DND-41 (cell line): ENCODE data around the gene EHD1.

Source experiments
- ATAC-seq: fragments of 200-7000 bp; cut with Tn5 transposase; 3 replicates; pipeline ENCODE4 v1.9.1; 2021; ENCODE audit warnings: low read depth; ENCODE audit not compliant: insufficient read depth
- DNase-seq: peaks from one replicate; pipeline ENCODE4 v3.0.0-alpha.2; 2020
- H2AFZ ChIP-seq: 2 replicates; pipeline ENCODE4 v1.6.0; 2012; ENCODE audit warnings: low read depth, low read length
- H3K27ac ChIP-seq: 2 replicates; pipeline ENCODE4 v1.5.1; 2012; ENCODE audit warnings: low read length, inconsistent platforms
- H3K27me3 ChIP-seq: fragments of 200-600 bp; sonication (generic); 2 replicates; pipeline ENCODE4 v1.6.0; 2012; ENCODE audit warnings: low read length, mild to moderate bottlenecking, inconsistent platforms; ENCODE audit not compliant: insufficient read depth, poor library complexity
- H3K36me3 ChIP-seq: 2 replicates; pipeline ENCODE4 v1.5.1; 2012; ENCODE audit warnings: low read length, inconsistent platforms; ENCODE audit not compliant: insufficient read depth
- H3K4me1 ChIP-seq: 2 replicates; pipeline ENCODE4 v1.5.1; 2012; ENCODE audit warnings: mild to moderate bottlenecking, low read length; ENCODE audit not compliant: insufficient read depth
- H3K4me2 ChIP-seq: 2 replicates; pipeline ENCODE4 v1.6.0; 2012; ENCODE audit warnings: mild to moderate bottlenecking, moderate library complexity, low read length, inconsistent platforms; ENCODE audit not compliant: insufficient read depth
- H3K4me3 ChIP-seq, 2 experiments: fragments of 200-600 bp in 1 of 2; shearing (Covaris generic) in 1 of 2; 2 replicates each; pipeline ENCODE4 v1.5.1; 2012 to 2016; ENCODE audit warnings: inconsistent platforms in 2 of 2, low read length in 2 of 2, mild to moderate bottlenecking in 2 of 2, low read depth in 1 of 2, moderate library complexity in 1 of 2
- H3K79me2 ChIP-seq: 2 replicates; pipeline ENCODE4 v1.6.0; 2012; ENCODE audit warnings: low read length, inconsistent platforms; ENCODE audit not compliant: insufficient read depth
- H3K9ac ChIP-seq: 2 replicates; pipeline ENCODE4 v1.6.0; 2012; ENCODE audit warnings: low read depth, mild to moderate bottlenecking, inconsistent platforms, low read length, moderate library complexity
- H3K9me3 ChIP-seq: 2 replicates; pipeline ENCODE4 v1.5.1; 2012; ENCODE audit warnings: low read length, moderate library complexity, mild to moderate bottlenecking, inconsistent platforms; ENCODE audit not compliant: insufficient read depth, severe bottlenecking
- H4K20me1 ChIP-seq: 2 replicates; pipeline ENCODE4 v1.6.0; 2012; ENCODE audit warnings: low read length; ENCODE audit not compliant: insufficient read depth
- EZH2 ChIP-seq: IDR thresholded peaks from 3 replicates; pipeline ENCODE4 v1.6.1; 2012; ENCODE audit warnings: borderline replicate concordance, low read depth, mild to moderate bottlenecking, moderate library complexity, low read length, inconsistent platforms; ENCODE audit not compliant: severe bottlenecking
- TF ChIP-seq, protein P1 (sequence below): IDR thresholded peaks from 2 replicates; pipeline ENCODE4 v1.5.1; 2012; ENCODE audit warnings: borderline replicate concordance, low read length, moderate library complexity, mild to moderate bottlenecking; ENCODE audit not compliant: poor library complexity, severe bottlenecking; ENCODE audit errors: extremely low read depth

The EHD1 gene

DNA sequence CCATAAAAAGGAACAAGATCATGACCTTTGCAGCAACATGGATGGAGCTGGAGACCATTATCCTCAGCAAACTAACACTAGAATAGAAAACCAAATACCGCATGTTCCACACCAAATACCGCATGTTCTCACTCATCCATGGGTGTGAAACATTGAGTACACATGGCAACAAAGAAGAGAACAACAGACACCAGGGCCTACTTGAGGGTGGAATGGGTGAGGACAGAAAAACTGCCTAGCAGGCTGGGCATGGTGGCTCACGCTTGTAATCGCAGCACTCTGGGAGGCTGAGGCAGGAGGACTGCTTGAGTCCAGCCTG, 12.3 kb downstream of the EHD1 start:
- Histone ChIP-seq H3K9ac (no peak overlapping the region), H3K4me1 (peaks cover 20% of the 10 kb centered on the region), H3K27ac (no peak overlapping the region), H3K9me3 (no peaks in the 10 kb centered on the region), H2AFZ (no peak overlapping the region), H3K36me3 (peaks cover 19% of the 10 kb centered on the region), H3K79me2 (peaks cover 58% of the 10 kb centered on the region), H3K4me3 (no peak overlapping the region), H3K4me2 (no peak overlapping the region), H4K20me1 (peaks cover 17% of the 10 kb centered on the region), H3K27me3 (no peaks in the 10 kb centered on the region)
- DNase-seq (no peak), ATAC-seq (no peak)
- no peak for TF ChIP-seq EZH2
- TF ChIP-seq, protein P1, sequence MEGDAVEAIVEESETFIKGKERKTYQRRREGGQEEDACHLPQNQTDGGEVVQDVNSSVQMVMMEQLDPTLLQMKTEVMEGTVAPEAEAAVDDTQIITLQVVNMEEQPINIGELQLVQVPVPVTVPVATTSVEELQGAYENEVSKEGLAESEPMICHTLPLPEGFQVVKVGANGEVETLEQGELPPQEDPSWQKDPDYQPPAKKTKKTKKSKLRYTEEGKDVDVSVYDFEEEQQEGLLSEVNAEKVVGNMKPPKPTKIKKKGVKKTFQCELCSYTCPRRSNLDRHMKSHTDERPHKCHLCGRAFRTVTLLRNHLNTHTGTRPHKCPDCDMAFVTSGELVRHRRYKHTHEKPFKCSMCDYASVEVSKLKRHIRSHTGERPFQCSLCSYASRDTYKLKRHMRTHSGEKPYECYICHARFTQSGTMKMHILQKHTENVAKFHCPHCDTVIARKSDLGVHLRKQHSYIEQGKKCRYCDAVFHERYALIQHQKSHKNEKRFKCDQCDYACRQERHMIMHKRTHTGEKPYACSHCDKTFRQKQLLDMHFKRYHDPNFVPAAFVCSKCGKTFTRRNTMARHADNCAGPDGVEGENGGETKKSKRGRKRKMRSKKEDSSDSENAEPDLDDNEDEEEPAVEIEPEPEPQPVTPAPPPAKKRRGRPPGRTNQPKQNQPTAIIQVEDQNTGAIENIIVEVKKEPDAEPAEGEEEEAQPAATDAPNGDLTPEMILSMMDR, result no peak

DNA sequence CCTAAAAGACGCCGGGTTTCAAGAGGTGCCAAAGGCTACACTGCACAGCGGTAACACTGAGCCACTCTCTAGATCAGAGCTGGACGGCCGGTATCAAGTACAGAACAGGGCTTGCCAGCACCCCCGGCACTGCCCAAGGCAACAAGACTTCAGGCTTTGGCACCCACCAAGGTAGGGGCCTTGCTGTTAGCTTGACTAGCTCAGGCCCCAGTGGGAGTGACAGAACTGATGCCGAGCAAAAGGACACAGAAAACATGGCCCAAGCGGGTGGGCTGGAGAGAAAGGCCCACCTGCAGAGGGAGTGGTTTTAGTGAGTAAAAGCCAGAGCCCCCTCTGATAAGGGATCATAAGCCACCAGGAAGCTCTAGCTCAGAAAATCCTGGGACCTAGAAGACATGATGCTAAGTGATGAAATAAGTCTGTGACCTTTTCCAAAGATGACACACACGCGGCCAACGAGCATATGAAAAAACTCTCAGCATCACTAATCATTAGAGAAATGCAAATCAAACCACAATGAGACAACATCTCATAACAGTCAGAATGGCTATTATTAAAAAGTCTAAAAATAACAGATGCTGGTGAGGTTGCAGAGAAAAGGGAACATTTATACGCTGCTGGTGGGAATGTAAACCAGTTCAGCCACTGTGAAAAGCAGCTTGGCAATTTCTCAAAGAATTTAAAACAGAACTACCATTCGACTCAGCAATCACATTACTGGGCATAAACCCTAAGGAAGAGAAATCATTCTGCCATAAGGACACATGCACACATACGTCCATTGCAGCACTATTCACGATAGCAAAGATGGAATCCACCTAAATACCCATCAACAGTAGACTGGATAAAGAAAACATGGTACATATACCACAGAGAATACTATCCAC, 12.9 kb downstream of the EHD1 start:
- Histone ChIP-seq H3K4me3 (no peak overlapping the region), H3K9ac (no peak overlapping the region; the same call in 1 of the 2 replicates)
- ATAC-seq, result no peak

DNA sequence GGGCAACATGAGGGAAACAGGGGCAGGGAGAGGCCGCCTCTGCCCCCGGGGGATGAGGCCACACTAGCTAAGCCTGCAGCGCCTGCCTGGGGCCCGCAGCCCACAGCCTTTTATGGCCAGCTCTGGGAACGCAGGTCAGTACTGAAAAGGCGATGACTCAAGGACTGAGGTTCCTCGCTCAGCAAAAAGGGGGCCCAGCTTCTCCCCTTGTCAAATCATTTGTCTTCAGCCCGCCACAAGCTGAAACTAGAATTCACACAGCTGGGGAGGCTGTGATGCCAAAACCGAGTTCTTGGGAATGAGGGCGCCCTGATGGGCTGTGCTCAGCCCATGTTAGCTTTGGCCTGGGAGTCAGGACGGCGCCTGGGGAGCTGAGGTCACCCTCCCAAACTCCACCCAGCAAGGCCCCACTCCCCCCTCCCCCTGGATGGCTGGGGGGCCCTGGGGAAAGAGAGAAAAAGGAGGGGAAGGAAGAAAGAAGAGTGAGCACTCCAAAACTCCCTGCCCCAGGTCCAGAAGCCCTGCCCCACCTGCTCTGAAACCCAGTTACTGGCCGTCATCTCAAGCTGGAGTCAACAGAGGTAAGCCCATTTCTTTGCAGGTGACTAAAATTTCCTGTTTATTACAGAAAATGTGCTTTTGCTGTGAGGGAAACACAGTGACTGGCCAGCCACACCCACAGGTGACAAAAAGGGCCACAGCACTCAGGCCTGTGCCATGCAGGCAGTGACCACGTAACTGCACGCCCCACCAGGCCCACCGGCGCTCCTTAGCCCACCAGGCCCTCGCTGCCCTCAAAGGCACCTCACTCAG, 13.7 kb downstream of the EHD1 start:
- Histone ChIP-seq H3K79me2 (peaks cover 51% of the 10 kb centered on the region), H4K20me1 (peaks cover 6% of the 10 kb centered on the region), H3K27me3 (no peaks in the 10 kb centered on the region), H3K27ac (no peak overlapping the region), H3K4me2 (no peak overlapping the region), H2AFZ (no peak overlapping the region), H3K9ac (no peak overlapping the region; the same call in 1 of the 2 replicates), H3K4me3 (no peak overlapping the region), H3K9me3 (no peaks in the 10 kb centered on the region), H3K4me1 (peaks cover 33% of the 10 kb centered on the region), H3K36me3 (peaks cover 6% of the 10 kb centered on the region; the same call in 1 of the 2 replicates)
- TF ChIP-seq EZH2, result no peak
- TF ChIP-seq, protein P1, result no peak
- DNase-seq, result no peak
- ATAC-seq, result no peak

More for the DNA sequence above, 12.9 kb downstream of the EHD1 start:
- Histone ChIP-seq H3K9me3 (no peaks in the 10 kb centered on the region), H3K4me2 (no peak overlapping the region), H4K20me1 (peaks cover 14% of the 10 kb centered on the region), H3K36me3 (peaks cover 13% of the 10 kb centered on the region), H3K27ac (no peak overlapping the region; the same call in 1 of the 2 replicates), H3K4me1 (peaks cover 25% of the 10 kb centered on the region), H3K27me3 (no peaks in the 10 kb centered on the region), H2AFZ (no peak overlapping the region), H3K79me2 (peaks cover 55% of the 10 kb centered on the region)
- DNase-seq, result no peak
- TF ChIP-seq EZH2, result no peak
- TF ChIP-seq, protein P1, result no peak
